Measurements from ENCODE around the gene CAMK2A.

Gene CAMK2A

DNA sequence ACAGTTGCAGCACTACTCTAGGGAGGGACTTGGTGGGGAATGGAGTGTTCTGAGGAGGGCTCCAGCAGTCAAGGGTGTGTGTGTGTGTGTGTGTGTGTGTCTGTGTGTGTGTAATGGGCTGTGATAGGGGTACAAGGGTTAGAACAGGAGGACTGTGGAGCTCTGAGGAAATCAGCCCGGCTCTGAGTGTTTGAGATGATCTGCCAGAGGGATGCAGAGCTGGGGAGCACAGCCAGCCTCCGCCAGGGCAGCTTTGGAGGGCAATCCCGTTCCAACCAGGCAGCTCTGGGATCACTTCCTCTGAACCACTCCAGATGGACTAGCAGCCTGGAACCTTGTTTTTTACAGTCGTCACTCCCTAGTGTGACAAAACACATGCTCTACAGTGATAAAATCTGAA is 102.7 kb downstream of the CAMK2A start:
- DNase-seq (ENCODE audit: low read depth in 2 of 2), result no peak

DNA sequence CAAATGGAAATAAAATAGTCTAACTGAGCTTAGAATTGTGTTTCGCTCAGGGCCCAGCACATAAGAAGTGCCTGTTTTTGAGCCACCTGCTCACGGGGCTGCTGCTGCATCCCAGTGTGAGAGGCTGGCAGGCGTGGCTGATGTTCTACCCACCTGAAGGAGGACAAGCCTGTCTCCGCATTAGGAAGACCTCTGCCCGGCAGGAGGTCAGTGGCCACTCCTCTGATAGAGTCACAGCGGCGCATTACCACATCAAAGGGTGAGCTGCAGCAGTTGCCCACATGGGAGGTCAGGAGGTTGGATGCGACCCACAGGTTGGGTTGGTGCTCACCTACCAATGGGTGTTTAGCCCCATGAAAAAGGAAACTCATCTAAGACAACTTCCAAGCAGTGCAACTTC is 103.4 kb downstream of the CAMK2A start:
- no peak for DNase-seq (ENCODE audit: low read depth in 2 of 2)

DNA sequence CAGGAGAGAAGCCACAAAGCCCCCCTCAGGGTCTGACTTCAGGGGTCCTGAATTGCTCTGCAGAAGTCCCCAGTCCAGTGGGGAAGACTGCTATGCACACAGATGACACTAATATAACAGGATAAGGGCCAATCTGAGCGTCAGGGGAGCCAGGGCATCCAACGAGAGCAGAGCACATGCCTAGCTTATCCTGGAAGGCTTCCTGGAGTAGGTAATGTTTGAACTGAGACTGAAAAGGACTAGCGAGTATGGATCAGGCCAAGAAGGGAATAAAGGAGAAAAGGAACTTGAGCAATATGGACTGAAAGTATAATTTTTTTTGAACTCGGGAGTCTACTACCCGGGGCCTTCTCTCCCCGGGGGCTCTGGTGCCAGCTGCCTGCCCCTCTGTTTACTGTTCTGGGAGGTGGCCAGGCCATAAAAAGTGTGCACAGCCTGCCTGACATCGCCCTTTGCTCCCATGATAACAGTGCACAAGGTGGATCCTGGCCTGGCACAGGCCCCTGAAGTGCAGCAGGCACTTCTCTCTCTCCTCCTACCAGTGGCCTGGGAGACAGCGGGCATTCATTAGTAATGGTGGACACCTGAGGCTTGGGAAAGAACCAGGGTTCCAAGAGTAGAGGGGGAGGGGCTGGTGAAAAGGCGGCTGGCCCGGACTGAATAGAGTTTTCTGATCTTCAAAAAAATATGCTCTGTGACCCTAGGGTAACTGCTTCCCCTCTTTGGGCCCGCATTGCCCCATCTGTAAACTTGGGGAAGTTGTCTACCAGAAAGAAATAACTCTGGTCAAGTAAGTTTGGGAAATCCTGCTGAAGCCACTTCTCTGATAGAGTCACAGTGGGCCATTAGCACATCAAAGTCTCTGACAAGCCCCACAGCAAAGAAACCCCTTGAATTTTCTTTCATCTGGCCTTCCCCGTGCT is 104.3 kb downstream of the CAMK2A start:
- DNase-seq (ENCODE audit: low read depth in 2 of 2), result no peak

DNA sequence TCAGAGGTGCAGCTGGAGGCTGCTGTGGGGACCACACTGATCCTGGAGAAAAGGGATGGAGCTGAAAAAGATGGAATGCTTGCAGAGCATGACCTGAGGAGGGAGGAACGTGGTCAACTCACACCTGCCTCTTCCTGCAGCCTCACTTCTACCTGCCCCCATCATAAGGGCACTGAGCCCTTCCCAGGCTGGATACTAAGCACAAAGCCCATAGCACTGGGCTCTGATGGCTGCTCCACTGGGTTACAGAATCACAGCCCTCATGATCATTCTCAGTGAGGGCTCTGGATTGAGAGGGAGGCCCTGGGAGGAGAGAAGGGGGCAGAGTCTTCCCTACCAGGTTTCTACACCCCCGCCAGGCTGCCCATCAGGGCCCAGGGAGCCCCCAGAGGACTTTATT is 105.6 kb downstream of the CAMK2A start:
- DNase-seq (ENCODE audit: low read depth in 2 of 2), result no peak

DNA sequence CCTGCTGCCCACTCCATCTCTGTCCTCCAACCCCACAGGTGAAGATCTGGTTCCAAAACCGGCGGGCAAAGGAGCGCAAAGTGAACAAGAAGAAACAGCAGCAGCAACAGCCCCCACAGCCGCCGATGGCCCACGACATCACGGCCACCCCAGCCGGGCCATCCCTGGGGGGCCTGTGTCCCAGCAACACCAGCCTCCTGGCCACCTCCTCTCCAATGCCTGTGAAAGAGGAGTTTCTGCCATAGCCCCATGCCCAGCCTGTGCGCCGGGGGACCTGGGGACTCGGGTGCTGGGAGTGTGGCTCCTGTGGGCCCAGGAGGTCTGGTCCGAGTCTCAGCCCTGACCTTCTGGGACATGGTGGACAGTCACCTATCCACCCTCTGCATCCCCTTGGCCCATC is 106.1 kb downstream of the CAMK2A start:
- no peak for DNase-seq (ENCODE audit: low read depth in 2 of 2)

DNA sequence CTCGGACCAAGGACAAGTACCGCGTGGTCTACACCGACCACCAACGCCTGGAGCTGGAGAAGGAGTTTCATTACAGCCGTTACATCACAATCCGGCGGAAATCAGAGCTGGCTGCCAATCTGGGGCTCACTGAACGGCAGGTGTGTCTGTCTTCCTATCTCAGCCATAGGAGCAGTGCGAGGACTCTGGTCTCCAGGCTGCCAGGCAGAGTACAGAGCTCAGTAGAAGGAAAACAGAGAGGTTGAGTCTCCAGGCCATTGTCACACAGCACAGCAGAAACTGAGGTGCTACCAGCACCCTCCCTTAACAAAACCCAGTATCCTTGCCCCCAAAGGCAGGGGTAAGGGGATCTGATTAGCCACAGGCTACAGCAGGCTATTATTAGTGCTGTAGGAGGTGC is 106.8 kb downstream of the CAMK2A start:
- no peak for DNase-seq (ENCODE audit: low read depth in 2 of 2)

DNA sequence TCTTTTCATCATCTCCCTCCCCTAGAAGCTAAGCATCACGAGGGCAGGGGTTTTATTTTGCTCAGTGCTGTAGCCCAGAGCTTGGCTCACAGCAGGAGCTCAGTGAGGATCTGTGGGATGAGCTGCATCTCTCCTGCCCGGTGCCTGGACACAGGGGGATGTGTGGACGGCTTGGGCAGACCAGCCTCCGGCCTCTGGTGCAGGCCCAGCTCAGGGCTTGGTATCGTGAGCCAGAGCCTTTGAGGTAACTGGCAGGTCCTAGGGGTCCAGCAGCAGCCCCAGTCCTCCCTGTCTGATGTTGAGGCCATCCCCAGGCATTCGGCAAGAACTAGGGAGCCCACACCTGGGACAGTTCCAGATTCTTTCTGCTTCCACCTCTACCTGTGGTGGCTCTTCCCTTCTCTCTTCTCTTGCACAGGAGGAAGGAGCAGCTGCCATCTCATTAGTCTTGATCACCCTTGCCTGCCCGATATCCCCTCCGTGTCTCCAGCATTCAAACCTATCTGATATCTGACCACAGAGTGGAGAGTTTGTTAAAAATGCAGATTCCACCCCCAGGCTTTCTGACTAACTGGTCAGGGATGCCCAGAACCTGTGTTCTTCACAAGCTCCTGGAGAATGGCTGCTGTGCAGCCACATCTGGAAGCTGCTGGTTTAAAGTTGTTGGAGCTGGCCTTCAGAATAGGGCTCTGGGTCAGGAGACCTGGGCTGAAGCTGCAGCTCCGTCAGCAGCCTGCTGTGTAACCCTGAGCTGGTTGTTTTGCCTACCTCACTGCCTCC is 107.6 kb downstream of the CAMK2A start:
- no peak for DNase-seq (ENCODE audit: low read depth in 2 of 2)

DNA sequence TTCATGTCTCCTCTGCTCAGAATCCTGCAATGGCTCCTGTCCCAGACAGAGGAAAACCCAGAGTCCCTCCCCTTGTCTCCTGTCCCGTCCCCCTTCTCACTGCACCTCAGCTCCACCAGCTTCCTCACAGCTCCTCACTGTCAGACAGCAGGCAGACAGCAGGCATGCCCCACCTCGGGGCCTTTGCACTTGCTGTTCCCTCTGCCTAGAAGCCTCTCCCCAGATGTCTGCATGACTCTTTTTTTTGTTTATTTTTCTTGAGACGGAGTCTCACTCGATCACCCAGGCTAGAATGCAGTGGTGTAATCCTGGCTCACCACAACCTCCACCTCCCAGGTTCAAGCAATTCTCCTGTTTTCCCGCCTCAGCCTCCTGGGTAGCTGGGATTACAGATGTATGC is 108.5 kb downstream of the CAMK2A start:
- DNase-seq (ENCODE audit: low read depth in 2 of 2), result no peak

DNA sequence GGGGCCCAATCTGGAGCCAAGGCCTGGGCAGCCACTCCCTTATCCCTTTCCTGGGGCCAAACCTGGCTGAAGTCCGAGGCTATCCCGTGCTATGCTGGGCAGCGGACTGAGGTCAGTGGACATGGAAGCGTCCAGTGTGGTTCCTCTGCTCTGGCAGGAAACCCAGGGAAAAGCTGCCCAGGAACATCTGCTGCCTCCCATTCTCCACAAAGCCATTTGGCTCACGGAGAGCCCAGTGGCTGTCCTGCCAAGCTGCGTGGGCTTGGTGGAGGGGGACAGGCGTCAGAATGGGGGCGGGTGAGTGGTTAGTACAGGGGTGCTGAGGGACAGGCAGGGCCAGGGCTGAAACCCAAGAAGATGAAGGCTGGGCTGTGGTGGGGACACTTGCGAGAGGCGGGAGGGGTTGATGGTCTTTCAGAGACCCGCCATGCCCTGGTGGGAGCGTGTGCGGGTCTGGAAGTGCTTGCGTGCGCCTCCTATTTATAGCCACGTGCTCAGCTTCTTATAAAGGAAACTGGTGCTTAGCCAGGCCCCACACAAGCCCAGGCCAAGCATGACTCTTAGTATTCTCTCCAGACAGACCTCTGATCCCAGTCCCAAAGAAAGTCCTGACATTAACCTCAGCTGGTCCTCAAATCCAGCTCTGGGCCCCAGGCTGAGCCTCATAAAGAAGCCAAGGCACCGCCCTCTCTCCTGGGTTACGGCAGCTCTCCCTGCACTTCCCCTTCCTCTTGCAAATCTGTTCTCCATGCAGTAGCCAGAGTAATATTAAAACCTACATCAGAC is 109.1 kb downstream of the CAMK2A start:
- DNase-seq (ENCODE audit: low read depth in 2 of 2), result no peak

DNA sequence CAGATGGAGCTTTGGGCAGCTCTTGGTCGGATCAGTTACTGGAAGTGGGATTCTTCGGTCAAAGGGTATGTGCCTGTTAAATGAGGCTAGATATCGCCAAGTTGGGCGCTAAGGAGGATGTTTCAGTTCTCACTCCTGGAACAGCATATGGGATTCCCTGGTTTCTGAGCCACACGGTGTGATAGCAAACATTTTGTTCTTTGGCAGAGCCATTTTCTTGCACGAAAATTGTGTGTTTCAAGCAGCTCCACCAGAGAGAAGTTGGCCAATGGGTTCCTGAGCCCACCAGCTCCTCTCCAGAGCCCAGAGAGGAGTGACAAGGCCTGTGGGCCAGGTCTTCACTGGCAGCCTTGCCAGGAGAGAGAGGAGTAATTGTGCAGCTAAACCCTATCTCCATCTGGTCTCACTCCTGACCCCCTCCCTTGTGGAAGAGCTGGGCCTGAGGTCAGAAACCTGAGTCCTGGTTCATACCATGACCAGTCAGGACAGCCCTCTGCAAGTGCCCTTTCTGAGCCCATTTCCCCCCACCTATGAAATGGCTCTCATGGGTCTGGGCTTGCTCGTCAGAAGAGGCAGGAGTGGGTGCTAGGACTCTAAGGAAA is 110.5 kb downstream of the CAMK2A start:
- DNase-seq (ENCODE audit: low read depth in 2 of 2), result no peak

DNA sequence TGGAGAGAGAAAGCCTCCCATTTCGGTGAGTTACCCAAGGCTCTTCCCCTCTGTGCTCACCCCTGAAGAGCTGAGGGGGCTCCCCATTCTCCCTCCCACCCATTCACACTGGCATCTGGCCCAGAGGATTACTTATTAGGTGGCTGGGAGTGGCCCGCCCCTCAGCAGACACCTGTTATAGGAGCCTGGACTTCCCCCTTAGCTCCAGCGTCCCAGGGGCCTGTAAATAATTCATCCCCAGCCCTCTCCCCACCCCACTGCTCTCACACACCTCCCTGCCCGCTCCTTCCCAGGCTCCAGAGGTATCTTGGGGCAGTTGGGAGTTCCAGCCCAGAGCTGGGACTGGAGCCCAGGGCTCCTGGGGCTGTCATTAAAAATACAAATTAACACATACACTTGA is 111.3 kb downstream of the CAMK2A start:
- no peak for DNase-seq (ENCODE audit: low read depth in 2 of 2)

DNA sequence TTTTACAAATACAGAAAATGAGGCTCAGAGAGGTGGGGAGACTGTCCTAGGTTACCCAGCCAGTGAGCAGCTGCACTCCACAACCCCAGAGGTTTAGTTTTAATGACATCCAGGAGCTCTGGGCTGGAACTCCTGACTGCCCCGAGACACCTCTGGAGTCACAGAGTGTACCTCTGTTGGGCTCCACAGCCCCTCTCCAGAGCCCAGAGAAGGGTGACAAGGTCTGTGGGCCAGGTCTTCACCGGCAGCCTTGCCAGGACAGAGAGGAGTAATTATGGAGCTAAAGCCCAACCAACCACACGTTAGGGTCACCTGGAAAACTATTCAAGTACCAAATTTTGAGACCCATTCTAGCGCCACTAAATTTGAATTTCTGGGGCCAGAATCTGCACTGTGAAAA is 111.9 kb downstream of the CAMK2A start:
- DNase-seq (ENCODE audit: low read depth in 2 of 2), result no peak

DNA sequence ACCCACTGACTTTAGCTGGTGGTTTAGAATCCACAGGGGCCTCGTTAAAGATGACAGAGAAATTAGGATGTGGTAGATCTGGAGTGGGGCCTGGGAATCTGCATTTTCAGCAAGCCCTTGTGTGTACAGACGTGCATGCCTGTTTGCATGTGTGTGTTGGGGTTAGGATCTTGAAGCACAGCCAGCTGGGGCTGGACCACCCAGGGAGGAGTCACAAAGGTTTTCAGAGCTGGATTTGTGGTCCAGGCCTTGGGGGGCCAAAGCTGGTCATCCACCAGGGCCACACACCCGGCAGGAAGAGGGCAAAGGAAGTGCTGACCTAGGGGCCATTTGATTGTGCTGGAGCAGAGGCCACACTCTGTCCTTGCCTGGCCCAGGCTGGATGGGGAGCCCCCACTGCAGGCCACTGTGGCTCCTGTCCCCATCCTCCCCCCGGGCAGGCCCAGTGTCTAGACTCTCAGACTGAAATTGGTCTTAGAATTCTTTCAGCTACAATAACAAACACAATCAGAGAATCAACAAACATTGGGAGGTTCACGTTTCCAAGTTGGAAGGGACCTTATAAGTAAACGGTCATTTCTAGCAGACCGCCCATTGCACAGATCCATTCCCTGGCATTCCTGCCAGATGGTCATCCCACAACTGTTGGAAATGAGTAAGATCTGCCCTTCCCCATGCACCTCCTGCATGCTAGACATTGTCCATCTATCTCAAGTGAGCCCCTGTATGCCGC is 112.7 kb downstream of the CAMK2A start:
- DNase-seq (ENCODE audit: low read depth in 2 of 2), result no peak

DNA sequence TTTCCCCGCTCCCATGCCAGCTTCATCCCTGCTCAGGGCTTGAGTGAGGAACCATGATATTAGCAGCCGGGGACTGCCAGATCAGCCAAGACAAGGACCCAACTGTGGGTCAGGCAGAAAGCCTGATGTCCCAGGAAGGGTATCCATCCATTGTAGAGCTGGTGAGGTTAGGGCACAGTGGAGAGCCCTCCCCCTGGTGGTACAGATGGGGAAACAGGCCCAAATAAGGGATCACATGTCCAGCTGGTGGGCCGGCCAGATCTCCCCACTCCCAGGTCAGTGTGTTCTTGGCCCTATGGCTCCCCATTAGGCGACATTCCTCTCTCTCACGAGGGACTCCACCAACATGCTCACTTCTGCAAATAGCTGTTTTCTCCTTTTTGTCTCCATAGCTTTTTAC is 114.0 kb downstream of the CAMK2A start:
- no peak for DNase-seq (ENCODE audit: low read depth in 2 of 2)

DNA sequence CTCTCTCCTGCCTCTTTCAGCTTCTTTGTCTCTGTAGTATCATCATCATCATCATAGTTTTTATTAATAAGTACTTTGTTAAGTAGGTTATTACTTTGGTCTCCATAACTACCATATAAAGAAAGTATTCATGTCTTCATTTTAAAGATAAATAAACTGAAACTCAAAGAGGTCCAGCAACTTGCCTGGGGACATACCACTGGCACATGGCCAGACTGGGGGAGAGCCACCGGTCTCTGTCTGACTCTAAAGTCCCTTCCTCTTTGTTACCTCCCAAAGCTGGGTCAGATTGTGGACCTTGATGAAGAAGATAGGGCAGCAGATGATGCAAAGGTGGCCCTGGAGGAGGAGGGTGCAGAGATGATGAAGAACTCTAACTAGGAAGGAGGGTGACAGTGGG is 114.5 kb downstream of the CAMK2A start:
- no peak for DNase-seq (ENCODE audit: low read depth in 2 of 2)

DNA sequence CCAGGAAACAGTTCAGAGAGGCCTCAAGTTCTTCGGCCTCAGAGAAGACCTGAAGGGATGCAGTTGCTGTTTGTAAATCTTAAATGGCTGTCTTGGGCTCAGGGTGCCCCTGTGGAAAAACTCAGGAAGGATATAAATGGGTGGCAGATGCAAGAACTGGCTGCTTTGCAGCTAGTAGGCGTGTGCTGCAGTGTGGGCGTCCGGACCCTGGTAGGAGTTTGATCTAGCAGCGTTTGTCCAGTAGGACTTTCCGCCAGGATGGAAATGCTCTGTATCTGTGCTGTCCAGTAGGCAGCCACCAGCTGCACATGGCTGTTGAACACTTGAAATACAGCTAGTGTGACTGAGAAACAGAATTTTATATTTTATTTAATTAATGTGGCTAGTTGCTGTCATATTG is 115.3 kb downstream of the CAMK2A start:
- DNase-seq (ENCODE audit: low read depth in 2 of 2), result no peak

DNA sequence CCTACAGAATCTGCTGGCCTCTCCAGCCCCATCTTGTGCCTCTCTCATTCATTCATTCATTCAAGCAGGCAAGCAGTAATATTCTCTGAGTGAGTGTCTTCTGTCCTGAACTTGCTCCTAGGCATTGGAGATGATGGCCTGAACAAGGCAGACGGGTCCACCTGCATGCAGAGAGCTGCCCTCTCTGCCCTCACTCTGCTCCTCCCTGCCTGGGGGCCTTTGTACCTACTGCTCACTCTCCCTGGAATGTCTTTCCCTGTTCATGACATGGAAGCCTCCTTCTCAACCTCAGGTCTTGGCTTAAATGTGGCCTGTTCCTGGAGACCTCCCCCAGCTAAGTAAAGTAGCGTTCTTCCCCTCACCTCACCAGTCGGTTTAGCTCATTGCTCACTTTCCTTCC is 116.4 kb downstream of the CAMK2A start:
- no peak for DNase-seq (ENCODE audit: low read depth in 2 of 2)

DNA sequence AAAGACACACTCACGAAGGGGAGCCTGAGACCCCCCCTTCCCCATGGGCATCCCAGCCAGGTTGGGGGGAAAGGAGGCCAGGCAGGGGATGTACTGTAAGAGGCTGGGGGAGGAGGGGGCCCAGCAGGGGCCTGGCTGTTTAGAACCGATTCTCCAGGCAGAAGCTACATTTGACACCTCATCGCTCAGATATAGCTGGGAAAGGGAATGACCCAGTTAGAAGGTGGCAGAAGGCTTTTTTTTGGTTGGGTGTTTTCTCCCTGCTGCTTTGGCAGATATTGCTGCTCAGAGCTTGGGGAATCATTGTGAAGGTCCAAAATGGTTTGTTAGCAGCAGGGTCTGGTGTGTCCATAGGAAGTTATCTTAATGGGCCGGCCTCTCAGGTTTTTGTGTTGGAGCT is 117.0 kb downstream of the CAMK2A start:
- no peak for DNase-seq (ENCODE audit: low read depth in 2 of 2)

DNA sequence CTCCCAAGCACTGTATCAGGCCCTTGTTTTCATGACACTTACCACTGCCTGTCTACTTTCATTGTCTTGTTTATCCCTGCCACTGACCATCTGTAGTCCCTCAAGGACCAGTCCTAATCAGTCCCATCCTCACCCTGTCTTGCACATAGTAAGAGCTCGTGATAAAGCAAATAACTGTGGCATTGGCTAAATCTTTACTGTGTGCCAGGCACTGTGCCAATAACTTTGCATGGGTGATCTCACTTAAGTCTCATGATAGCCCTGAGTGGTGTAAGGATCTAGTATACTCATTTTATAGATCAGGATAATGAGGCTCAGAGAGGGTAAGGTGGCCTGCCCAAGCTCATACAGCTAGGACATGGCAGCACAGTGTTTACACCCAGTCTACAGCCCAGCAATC is 117.4 kb downstream of the CAMK2A start:
- DNase-seq (ENCODE audit: low read depth in 2 of 2), result no peak

Data from stimulated activated CD8-positive, alpha-beta memory T cell treated with anti-CD3 and anti-CD28 coated beads, Interleukin-2, amount 100 ng/mL, for 1 hour (primary cell).